GM03348 (cell line): Measurements from ENCODE around the gene PDZD8.
A peak's percentile ranks its signal among the peaks of the same experiment; 100 is the strongest.

Experiments
- DNase-seq: peaks from one replicate; pipeline ENCODE4 v3.0.0; 2012; ENCODE audit warnings: low spot score

PDZD8 gene, protein sequence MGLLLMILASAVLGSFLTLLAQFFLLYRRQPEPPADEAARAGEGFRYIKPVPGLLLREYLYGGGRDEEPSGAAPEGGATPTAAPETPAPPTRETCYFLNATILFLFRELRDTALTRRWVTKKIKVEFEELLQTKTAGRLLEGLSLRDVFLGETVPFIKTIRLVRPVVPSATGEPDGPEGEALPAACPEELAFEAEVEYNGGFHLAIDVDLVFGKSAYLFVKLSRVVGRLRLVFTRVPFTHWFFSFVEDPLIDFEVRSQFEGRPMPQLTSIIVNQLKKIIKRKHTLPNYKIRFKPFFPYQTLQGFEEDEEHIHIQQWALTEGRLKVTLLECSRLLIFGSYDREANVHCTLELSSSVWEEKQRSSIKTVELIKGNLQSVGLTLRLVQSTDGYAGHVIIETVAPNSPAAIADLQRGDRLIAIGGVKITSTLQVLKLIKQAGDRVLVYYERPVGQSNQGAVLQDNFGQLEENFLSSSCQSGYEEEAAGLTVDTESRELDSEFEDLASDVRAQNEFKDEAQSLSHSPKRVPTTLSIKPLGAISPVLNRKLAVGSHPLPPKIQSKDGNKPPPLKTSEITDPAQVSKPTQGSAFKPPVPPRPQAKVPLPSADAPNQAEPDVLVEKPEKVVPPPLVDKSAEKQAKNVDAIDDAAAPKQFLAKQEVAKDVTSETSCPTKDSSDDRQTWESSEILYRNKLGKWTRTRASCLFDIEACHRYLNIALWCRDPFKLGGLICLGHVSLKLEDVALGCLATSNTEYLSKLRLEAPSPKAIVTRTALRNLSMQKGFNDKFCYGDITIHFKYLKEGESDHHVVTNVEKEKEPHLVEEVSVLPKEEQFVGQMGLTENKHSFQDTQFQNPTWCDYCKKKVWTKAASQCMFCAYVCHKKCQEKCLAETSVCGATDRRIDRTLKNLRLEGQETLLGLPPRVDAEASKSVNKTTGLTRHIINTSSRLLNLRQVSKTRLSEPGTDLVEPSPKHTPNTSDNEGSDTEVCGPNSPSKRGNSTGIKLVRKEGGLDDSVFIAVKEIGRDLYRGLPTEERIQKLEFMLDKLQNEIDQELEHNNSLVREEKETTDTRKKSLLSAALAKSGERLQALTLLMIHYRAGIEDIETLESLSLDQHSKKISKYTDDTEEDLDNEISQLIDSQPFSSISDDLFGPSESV

DNA sequence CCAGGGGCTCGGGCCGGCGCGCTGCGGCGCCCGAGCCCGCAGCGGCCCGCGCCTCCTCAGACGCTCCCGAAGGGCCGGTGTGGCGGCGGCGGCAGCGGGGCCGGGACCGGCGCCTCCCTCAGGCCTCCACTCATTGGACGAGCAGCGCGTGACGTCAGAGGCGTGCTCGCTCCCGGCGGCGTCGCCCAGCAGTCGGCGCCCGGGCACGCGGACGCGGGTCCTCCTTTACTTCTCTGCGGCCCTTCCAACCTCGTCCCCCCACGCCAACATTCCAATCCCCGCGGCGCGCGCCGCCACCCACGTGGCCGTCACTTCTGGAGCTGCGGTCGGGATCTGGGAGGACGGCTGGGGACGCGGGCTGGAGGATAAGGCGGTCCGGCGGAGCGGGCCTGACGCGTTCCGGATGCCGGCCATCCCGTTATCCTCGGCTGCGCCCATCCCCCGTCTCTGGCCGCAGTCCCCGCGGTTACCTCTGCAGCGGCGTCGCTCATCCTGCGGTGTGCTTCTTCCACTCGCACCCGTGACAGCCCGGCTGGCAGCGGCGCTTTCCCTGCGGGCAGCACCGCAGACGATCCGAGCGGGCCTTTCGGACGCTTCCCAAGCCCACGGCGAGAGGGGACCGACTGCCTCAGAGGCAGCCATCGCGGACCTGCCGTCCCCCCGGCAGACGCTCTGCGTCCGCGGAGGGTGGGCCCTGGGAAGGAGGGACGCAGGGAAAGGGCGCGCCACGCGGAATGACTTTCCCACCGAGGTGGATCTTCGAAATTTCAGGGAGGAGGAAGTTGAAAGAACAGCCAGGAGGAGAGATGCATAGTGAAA, at the start of gene PDZD8:
Gene PDZD8, minus strand, starts transcription at position 81 of the 819 bp plus-strand sequence. CDS start 213 bp downstream, outside the sequence.
- DNase-seq: peak; percentile 99

- no peak for DNase-seq
These were observed 48.9 kb upstream of the PDZD8 start for GRCh38 chr10:117424171-117424570.

DNA sequence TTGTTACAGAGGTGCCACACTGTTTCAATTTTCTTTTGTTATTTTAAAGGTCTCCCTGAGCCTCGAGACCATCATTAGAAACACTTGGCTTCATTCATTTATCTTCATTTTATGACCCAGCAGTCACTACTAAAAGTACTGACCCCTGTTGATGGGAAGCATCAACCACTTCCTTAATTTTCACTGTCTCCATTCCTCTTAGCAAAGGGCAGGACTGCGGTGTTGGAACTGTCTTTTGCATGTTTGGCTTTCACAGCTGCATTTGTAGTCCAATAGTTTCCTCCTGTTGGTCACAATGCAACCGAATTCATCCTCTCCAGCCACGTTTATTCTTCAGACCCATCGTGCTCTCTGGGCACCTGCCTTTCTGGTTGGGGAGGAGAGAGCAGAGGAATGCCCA, 46.7 kb upstream of the PDZD8 start:
- no peak for DNase-seq

DNA sequence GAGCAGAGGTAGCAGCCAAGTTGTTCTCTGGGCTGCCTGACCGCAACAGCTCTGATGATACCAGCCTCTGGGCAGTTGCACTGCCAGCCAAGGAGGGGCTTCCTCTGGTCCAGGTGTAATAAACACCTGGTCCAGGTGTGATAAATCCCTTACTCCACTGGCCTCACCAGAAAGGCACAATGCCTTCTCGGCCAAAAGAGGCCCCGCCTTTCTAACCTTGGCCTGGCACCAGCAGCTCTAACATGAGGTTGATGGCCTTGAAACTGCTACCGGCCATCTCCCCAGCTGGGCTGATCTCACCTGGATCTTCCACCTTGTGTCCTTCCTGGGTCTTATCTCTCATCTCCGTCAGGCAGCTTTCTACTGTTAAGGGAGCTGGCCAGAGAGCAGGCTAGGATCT, 45.5 kb upstream of the PDZD8 start:
- no peak for DNase-seq

GRCh38 chr10:117419921-117420320, 44.7 kb upstream of the PDZD8 start:
- DNase-seq: peak; percentile 30

- no peak for DNase-seq
These were observed 43.9 kb upstream of the PDZD8 start for GRCh38 chr10:117419159-117419558.

DNA sequence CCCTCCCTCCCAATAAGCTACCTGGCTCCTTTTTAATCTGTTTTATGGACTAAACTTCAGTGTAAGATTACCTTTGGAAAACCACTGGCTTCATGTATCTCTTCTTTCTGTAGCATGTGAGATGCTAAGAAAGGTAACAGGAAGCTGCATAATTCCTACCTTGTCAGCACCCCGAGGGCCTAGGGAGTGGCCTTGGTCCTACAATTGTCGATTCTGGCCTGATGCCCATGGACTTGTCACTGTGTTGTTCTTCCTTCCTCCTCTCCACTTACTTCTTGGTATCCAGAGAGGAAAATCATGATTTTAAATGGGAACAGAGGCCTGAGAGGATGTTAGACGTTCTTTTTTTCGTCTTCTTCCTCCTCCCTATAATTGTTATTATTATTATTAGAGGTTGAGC, 42.9 kb upstream of the PDZD8 start:
- DNase-seq: no peak

GRCh38 chr10:117417196-117417595, 42.0 kb upstream of the PDZD8 start:
- DNase-seq: no peak

DNA sequence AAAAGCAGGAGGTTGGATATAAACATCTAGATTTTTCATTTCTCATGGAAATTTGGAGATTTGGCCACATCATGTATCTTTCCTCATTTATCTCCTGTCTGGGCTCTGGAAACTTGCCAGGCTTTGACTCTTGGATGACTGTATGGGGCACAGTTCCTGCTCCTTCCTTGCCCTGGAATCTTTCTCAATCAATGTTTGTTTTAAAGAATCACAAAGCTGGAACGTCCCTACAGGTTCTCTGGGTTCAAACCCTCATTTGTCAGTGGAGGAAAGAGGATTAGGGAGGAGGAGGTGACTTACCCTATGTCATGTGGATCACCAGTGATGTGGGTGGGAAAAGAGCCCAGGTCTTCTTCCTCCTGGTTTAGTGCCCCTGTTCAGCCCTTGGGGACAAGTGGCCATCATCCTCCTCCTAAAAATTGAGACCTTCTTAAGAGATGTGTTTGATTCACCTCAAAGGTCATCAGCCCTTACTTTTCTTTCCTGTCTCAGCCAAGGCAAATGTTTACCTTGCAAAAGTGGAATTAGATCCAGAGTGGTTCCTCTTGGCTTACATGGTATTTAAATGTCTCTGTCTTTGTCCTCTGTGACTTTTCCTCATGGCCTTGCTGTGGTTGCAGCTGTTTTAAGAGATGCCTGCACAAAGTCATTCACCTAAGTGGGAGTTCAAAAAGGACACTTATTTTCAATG, 38.8 kb upstream of the PDZD8 start:
- peak; percentile 41 for DNase-seq

DNA sequence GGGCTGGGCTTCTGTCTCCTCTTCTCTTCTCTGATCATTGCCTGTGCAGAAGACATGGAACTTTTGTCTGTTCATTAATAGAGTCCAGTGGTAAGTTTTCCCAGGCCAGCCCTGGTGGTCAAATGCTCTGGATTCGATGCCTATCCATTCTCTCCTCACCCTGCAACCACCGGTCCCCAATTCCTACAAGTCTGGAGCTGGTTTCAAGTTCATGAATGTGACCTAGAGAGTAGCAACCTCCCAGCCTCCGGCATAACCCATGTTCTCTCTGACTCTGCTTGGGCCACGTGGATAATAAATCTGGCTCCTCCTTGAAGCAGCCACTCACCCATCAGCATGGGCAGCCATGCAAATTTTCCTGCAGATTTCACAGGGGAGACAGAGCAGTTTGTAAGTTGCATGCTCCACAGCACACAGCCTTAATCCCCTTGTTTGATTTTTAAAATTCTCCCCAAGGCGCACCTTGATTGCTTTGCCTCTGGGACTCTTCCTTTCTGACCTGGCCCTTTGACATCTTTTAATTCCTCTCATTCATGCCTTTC, 37.3 kb upstream of the PDZD8 start:
- DNase-seq: no peak

GRCh38 chr10:117411479-117412399, 36.5 kb upstream of the PDZD8 start:
- DNase-seq: no peak

GRCh38 chr10:117410557-117410956, 35.3 kb upstream of the PDZD8 start:
- no peak for DNase-seq

DNA sequence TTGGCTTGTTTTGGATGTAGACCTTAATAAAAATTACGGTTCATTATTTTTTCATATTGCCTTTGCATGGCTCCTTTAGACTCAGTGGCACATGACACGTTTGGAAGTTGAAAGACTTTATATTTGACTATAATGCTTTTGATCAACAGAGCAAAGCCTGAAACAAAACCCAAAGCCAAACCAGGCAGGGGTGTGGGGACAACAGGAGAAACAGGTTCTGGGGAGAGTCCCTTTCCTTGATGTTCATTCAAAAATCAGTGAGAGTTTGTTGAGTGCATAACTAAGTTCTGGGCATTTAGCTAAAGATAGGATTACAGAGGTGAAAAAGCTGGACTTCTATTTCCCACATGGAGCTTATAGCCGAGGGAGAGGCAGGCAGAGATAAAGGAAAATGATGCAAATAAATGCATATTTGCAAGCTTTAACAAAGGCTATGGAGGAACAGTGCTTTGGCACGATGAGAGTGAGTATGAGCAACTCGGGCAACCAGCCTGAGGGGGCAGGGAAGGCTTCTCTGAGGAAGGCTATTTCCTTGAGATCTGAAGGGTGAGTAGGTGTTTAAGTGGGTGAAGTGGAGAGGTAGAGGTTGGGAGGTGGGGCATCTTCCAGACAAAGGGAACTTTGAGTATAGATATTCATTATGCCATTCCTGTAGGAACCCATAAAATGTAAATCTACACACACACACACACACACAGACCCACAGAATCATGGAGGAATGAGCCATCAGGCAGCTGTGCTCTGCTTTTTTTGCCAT, 34.5 kb upstream of the PDZD8 start:
- no peak for DNase-seq

DNA sequence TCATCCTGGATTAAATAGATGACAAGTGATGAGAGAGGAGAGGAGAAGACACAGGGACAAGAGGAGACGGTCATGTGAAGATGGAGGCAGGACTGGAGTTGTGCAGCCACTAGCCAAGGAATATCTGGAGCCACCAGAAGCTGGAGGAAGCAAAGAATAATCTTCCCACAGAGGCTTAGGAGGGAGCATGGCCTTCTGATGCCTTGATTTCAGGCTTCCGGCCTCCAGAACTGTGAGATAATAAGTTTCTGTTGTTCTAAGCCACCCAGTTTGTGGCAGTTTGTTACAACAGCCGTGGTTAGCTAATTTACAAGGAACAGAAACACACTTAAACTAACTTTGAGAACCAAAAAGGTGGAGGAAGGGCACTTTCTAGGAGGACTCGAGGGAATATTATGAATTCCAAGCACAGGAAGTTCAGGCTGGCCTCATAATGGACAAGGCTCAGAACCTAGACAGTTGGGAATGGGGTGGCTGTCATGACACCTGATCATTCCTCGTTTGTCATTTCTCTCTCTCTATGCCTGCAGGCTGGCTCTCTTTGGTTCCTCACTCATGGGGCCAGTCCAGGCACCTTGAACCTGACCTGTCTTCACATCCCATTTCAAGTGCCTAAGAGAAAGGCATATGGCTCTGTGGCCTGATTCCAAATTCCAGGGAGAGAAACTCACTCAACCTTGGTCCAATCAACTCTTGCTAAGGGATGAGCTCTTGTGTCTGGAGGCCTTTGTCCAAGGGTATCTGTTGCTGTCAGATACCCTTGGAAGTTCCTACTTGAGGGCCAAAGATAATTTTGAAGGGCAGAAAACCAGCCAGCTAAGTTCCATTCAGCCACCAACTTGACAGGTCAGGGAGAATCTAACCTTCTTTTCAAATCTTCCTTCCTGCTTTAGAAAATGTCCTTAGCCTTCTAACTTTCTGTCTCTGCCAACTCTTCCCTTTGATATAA, 33.5 kb upstream of the PDZD8 start:
- no peak for DNase-seq

GRCh38 chr10:117405730-117406129, 30.5 kb upstream of the PDZD8 start:
- DNase-seq: no peak

DNA sequence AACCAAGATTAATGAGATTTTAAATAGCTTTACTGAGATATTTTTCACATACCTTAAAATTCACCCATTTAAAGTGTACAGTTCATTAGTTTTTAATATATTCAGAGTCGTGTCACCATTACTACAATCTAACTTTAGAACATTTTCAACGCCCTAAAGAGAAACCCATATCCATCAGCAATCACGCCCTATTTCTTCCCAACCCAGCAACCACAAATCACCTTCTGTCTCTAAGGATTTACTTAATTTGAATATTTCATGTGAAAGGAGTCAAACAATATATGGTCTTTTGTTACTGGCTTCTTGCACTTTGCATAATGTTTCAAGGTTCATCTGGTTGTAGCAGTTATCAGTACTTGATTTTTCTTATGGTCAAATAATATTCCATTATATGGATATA, 25.1 kb upstream of the PDZD8 start:
- DNase-seq: no peak

DNA sequence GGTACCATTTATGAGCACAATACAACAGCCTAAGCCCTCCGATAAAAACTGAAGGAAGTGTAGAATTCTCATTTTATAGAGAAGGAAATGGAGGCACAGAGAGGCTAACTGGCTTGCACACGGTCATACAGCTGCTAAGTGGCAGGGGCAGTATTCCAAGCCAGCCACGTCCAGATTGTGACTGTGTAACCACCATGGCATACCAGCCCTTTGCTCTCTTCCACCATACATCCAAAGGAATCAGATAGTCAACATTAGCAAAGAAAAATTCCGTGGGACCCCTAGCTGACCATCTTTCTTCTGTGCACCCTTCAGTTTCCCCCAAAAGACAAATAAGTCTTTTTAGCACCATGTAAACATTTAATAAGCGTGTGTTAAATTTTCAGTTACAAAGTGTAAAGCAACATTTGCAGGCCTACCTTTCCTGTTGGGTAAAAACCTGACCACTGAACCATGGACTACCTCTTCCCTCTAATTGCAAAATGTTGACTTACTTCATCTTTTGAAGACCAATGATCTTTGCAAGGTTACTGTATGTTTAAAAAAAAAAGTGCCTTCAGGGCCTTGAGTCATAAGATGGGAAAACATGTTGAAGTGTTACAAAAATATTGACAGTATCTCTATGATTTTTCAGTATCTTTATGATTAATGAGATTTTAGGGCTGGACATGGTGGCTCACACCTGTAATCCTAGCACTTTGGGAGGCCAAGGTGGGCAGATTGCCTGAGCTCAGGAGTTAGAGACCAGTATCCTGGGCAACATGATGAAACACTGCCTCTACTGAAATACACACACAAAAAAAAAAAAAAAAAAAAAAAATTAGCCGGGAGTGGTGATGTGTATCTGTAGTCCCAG, 24.3 kb upstream of the PDZD8 start:
- DNase-seq: no peak
